Fibroblast of lung (primary cell): ENCODE results near the gene GZMM. TPM values are rescaled to one million over a fixed set of nuclear protein-coding genes. Genes with fewer than 3 reads are reported as not detected.
A peak's percentile ranks its signal among the peaks of the same experiment; 100 is the strongest.

Experiments used
- DNase-seq, 2 donors: peaks; one replicate each; pipeline versions ENCODE4 v3.0.0 to v3.0.0-alpha.2; 2010; ENCODE audit warnings: low read depth in 2 of 2
- H2AFZ ChIP-seq: 2 replicates; pipeline ENCODE4 v1.5.1; 2012; ENCODE audit warnings: low read length, control low read depth, inconsistent platforms
- H3K27ac ChIP-seq: 2 replicates; pipeline ENCODE4 v1.5.1; 2011; ENCODE audit warnings: low read length, control low read depth; ENCODE audit not compliant: insufficient read depth
- H3K27me3 ChIP-seq: 2 replicates; pipeline ENCODE4 v1.5.1; 2011; ENCODE audit warnings: mild to moderate bottlenecking, low read length; ENCODE audit not compliant: control insufficient read depth, insufficient read depth
- H3K36me3 ChIP-seq: 2 replicates; pipeline ENCODE4 v1.5.1; 2011; ENCODE audit warnings: low read length; ENCODE audit not compliant: control insufficient read depth, insufficient read depth
- H3K4me1 ChIP-seq: 2 replicates; pipeline ENCODE4 v1.5.1; 2011; ENCODE audit warnings: low read length; ENCODE audit not compliant: control insufficient read depth, insufficient read depth; ENCODE audit errors: extremely low read depth
- H3K4me2 ChIP-seq: 2 replicates; pipeline ENCODE4 v1.5.1; 2011; ENCODE audit warnings: low read length, control low read depth; ENCODE audit not compliant: insufficient read depth; ENCODE audit errors: extremely low read depth
- H3K4me3 ChIP-seq, 4 experiments: fragments of 200-600 bp in 1 of 4; sonication (generic) in 1 of 4; replicated peaks in 1 of 4; 2 replicates each; pipeline ENCODE4 v1.5.1; 2011 to 2016; ENCODE audit warnings: low read length in 4 of 4, low read depth in 3 of 4, mild to moderate bottlenecking in 3 of 4, control low read depth in 2 of 4, inconsistent platforms in 1 of 4, mixed read lengths in 1 of 4; ENCODE audit not compliant: insufficient read depth in 1 of 4; ENCODE audit errors: control extremely low read depth in 1 of 4
- H3K79me2 ChIP-seq: 2 replicates; pipeline ENCODE4 v1.5.1; 2012; ENCODE audit warnings: mild to moderate bottlenecking, low read length, inconsistent platforms; ENCODE audit not compliant: control insufficient read depth, insufficient read depth
- H3K9ac ChIP-seq: 2 replicates; pipeline ENCODE4 v1.5.1; 2011; ENCODE audit warnings: mild to moderate bottlenecking, low read length, control low read depth; ENCODE audit not compliant: insufficient read depth
- H3K9me3 ChIP-seq: 2 replicates; pipeline ENCODE4 v1.5.1; 2012; ENCODE audit warnings: low read depth, low read length; ENCODE audit not compliant: control insufficient read depth, insufficient read depth
- H4K20me1 ChIP-seq: 2 replicates; pipeline ENCODE4 v1.5.1; 2011; ENCODE audit warnings: low read length; ENCODE audit not compliant: control insufficient read depth, insufficient read depth; ENCODE audit errors: extremely low read depth
- CTCF ChIP-seq, 2 donors: IDR thresholded peaks in 1 of 2; conservative IDR thresholded peaks in 1 of 2; 1 replicate in 1 of 2; 2 replicates in 1 of 2; pipeline ENCODE4 v1.5.1; 2011 to 2012; ENCODE audit warnings: low read length in 2 of 2, control low read depth in 1 of 2, inconsistent platforms in 1 of 2, low read depth in 1 of 2, mild to moderate bottlenecking in 1 of 2
- EZH2 ChIP-seq: IDR thresholded peaks from 2 replicates; pipeline ENCODE4 v1.5.1; 2012; ENCODE audit warnings: low read length, control low read depth, mild to moderate bottlenecking; ENCODE audit errors: missing control alignments
- polyA plus RNA-seq, 2 donors: library from polyadenylated mRNA; depleted of rRNA in 1 of 2; stranded (reverse) in 1 of 2; unstranded in 1 of 2; fragments of >200 nt; gene quantifications; 2 replicates each; pipeline ENCODE4 v1.2.1, GENCODE V29; 2011 to 2012; ENCODE audit warnings: missing spikeins in 1 of 2
- total RNA-seq: library from RNA; depleted of rRNA; stranded (reverse); fragments of >200 nt; gene quantifications from 2 replicates; pipeline ENCODE4 v1.2.1, GENCODE V29; 2014

GZMM gene
- total and polyA plus RNA-seq, 2 donors (not counting 1 experiment from before 2014, with no cell fraction given), result 0.17 to 0.35 TPM

- no peak overlapping the region for H2AFZ ChIP-seq
- H3K9ac ChIP-seq, result no peak overlapping the region
- H3K27ac ChIP-seq, result no peak overlapping the region
- DNase-seq, result peak; percentile 30 to 45
- H3K79me2 ChIP-seq, result no peaks in the 10 kb centered on the region
- TF ChIP-seq CTCF (conservative IDR thresholded peaks at IDR 0.05 in 1 of 2, IDR thresholded peaks at IDR 0.05 in 1 of 2; ENCODE audit: low read depth in 1 of 2, low read length in 2 of 2) (no peak), EZH2 (peak; percentile 78)
- peaks cover 6% of the 10 kb centered on the region for H3K27me3 ChIP-seq
- no peaks in the 10 kb centered on the region for H3K9me3 ChIP-seq
- no peak overlapping the region for H3K4me3 ChIP-seq
- H3K4me2 ChIP-seq, result no peak overlapping the region
- no peaks in the 10 kb centered on the region for H3K36me3 ChIP-seq
- H4K20me1 ChIP-seq, result no peaks in the 10 kb centered on the region
- H3K4me1 ChIP-seq, result no peaks in the 10 kb centered on the region
Observed at GRCh38 chr19:590396-590745, 46.5 kb downstream of the GZMM start.

GRCh38 chr19:590750-591098 is 46.9 kb downstream of the GZMM start:
- Histone ChIP-seq H3K36me3 (no peaks in the 10 kb centered on the region), H2AFZ (no peak overlapping the region), H3K9me3 (no peaks in the 10 kb centered on the region), H3K9ac (no peak overlapping the region), H4K20me1 (no peaks in the 10 kb centered on the region), H3K27ac (no peak overlapping the region), H3K4me1 (no peaks in the 10 kb centered on the region), H3K79me2 (no peaks in the 10 kb centered on the region), H3K4me2 (no peak overlapping the region), H3K4me3 (no peak overlapping the region), H3K27me3 (peaks cover 6% of the 10 kb centered on the region)
- TF ChIP-seq EZH2, result peak; percentile 9
- TF ChIP-seq CTCF (conservative IDR thresholded peaks at IDR 0.05 in 1 of 2, IDR thresholded peaks at IDR 0.05 in 1 of 2; ENCODE audit: low read depth in 1 of 2, low read length in 2 of 2), result no peak
- DNase-seq, result no peak

- no peak for DNase-seq
- no peaks in the 10 kb centered on the region for H4K20me1 ChIP-seq
- H3K4me2 ChIP-seq, result no peak overlapping the region
Observed at GRCh38 chr19:591099-591958, 47.5 kb downstream of the GZMM start.

More at GRCh38 chr19:591099-591958, 47.5 kb downstream of the GZMM start:
- H3K9ac ChIP-seq, result no peak overlapping the region
- no peaks in the 10 kb centered on the region for H3K79me2 ChIP-seq
- H2AFZ ChIP-seq, result no peak overlapping the region
- TF ChIP-seq EZH2 (no peak), CTCF (conservative IDR thresholded peaks at IDR 0.05 in 1 of 2, IDR thresholded peaks at IDR 0.05 in 1 of 2; ENCODE audit: low read depth in 1 of 2, low read length in 2 of 2) (no peak)
- H3K36me3 ChIP-seq, result no peaks in the 10 kb centered on the region
- no peaks in the 10 kb centered on the region for H3K9me3 ChIP-seq
- H3K27me3 ChIP-seq, result peaks cover 6% of the 10 kb centered on the region
- H3K4me3 ChIP-seq, result no peak overlapping the region
- H3K4me1 ChIP-seq, result no peaks in the 10 kb centered on the region
- H3K27ac ChIP-seq, result no peak overlapping the region
